NCI-H1048 (cell line): ENCODE data around the gene IRF9.
"Not testable (repeated sequence)": the region's sequence is repeated elsewhere in the genome, so short reads cannot be mapped to it uniquely, and the experiment has no call there.

Experiments used
- DNase-seq: peaks from one replicate; lab custom pipeline; 2025; lab: John Stamatoyannopoulos, UW

Gene IRF9

GRCh38 chr14:24195186-24196070, 34.4 kb downstream of the IRF9 start, which contains the start of gene TM9SF1:
TM9SF1 (minus strand) TSS chr14:24195441; CDS start chr14:24195019, 422 bp downstream.
- DNase-seq, result peak; percentile 24

GRCh38 chr14:24196071-24197055, 35.3 kb downstream of the IRF9 start:
- no peak for DNase-seq

- no peak for DNase-seq
Measured at GRCh38 chr14:24197056-24197450, 36.0 kb downstream of the IRF9 start.

- DNase-seq, result no peak
Measured at GRCh38 chr14:24198814-24199524, 37.9 kb downstream of the IRF9 start.

GRCh38 chr14:24202538-24202937, 41.5 kb downstream of the IRF9 start:
- DNase-seq, result not testable (repeated sequence)

- not testable (repeated sequence) for DNase-seq
Measured at GRCh38 chr14:24203249-24203886, 42.3 kb downstream of the IRF9 start.

GRCh38 chr14:24204163-24205146, 43.4 kb downstream of the IRF9 start:
- DNase-seq, result no peak

GRCh38 chr14:24206260-24207103, 45.4 kb downstream of the IRF9 start:
- no peak for DNase-seq

- no peak for DNase-seq
Measured at GRCh38 chr14:24207104-24207551, 46.1 kb downstream of the IRF9 start.

- no peak for DNase-seq
Measured at GRCh38 chr14:24207625-24208024, 46.6 kb downstream of the IRF9 start.

GRCh38 chr14:24211311-24211710, 50.2 kb downstream of the IRF9 start:
- DNase-seq, result no peak

GRCh38 chr14:24212924-24213865, 52.1 kb downstream of the IRF9 start, which contains the start of gene CHMP4A:
CHMP4A (minus strand) TSS chr14:24213488; CDS start chr14:24213439, 49 bp downstream.
- peak; percentile 95 for DNase-seq

- DNase-seq, result no peak
Measured at GRCh38 chr14:24213866-24214662, 53.0 kb downstream of the IRF9 start.

- peak; percentile 64 for DNase-seq
Measured at GRCh38 chr14:24215495-24216344, 54.7 kb downstream of the IRF9 start, which contains the start of gene MDP1. MDP1 (minus strand) TSS chr14:24216066; CDS start chr14:24215955, 111 bp downstream.
